OCI-LY7 (cell line): ENCODE data around the gene HSD17B13. TPM values are rescaled to one million over a fixed set of nuclear protein-coding genes. Genes with fewer than 3 reads are reported as not detected.
"Not testable (repeated sequence)": the region's sequence is repeated elsewhere in the genome, so short reads cannot be mapped to it uniquely, and the experiment has no call there.

Experiments
- BruUV-seq: library from RNA; stranded (reverse); fragments of 400-500 nt; replicated peaks from 2 replicates; lab custom pipeline; 2021; lab: Mats Ljungman, UMichigan
- CTCF ChIA-PET: fragments of 300-600 bp; sonication (Branson Sonifier 250); formaldehyde crosslinking; loops from one replicate; lab custom pipeline; 2022; ENCODE audit warnings: antibody characterized with exemption; ENCODE audit not compliant: unreplicated experiment; lab: Charles Lee
- POLR2A ChIA-PET: fragments of 300-600 bp; sonication (Branson Sonifier 250); formaldehyde crosslinking; loops from one replicate; lab custom pipeline; 2022; ENCODE audit warnings: antibody characterized with exemption; lab: Charles Lee
- DNase-seq: peaks from one replicate; pipeline ENCODE4 v3.0.0-alpha.2; 2015; ENCODE audit warnings: low spot score
- H2AFZ ChIP-seq: fragments of 200-600 bp; sonication (generic), shearing (Covaris generic); 2 replicates; pipeline ENCODE4 v1.6.1; 2014; ENCODE audit warnings: mild to moderate bottlenecking, antibody characterized with exemption, low read length, moderate library complexity
- H3K27ac ChIP-seq: fragments of 200-600 bp; sonication (generic); 2 replicates; pipeline ENCODE4 v1.5.1; 2014; ENCODE audit warnings: mixed run types, low read depth, mild to moderate bottlenecking, moderate library complexity, low read length, inconsistent platforms; ENCODE audit not compliant: poor library complexity, severe bottlenecking
- H3K36me3 ChIP-seq: fragments of 200-600 bp; sonication (generic); 2 replicates; pipeline ENCODE4 v1.6.1; 2014; ENCODE audit warnings: mild to moderate bottlenecking, antibody characterized with exemption, low read length, moderate library complexity, mixed read lengths; ENCODE audit not compliant: insufficient read depth
- H3K4me1 ChIP-seq: fragments of 200-600 bp; sonication (generic); 2 replicates; pipeline ENCODE4 v1.5.1; 2014; ENCODE audit warnings: mild to moderate bottlenecking, low read length; ENCODE audit not compliant: insufficient read depth, poor library complexity, severe bottlenecking
- H3K4me2 ChIP-seq: fragments of 200-600 bp; sonication (generic); 2 replicates; pipeline ENCODE4 v1.6.1; 2014; ENCODE audit warnings: mild to moderate bottlenecking, low read length
- H3K4me3 ChIP-seq: fragments of 200-600 bp; sonication (generic); 2 replicates; pipeline ENCODE4 v1.5.1; 2014; ENCODE audit warnings: mild to moderate bottlenecking, low read depth, low read length; ENCODE audit not compliant: poor library complexity, severe bottlenecking
- H3K79me2 ChIP-seq: fragments of 200-600 bp; sonication (generic); 2 replicates; pipeline ENCODE4 v1.6.1; 2016; ENCODE audit warnings: low read depth, mild to moderate bottlenecking, low read length, moderate library complexity, mixed read lengths; ENCODE audit not compliant: insufficient read depth
- H3K9me2 ChIP-seq: fragments of 200-600 bp; sonication (generic); 2 replicates; pipeline ENCODE4 v1.6.1; 2016; ENCODE audit warnings: mild to moderate bottlenecking, low read length, mixed read lengths; ENCODE audit not compliant: insufficient read depth
- H3K9me3 ChIP-seq: fragments of 200-600 bp; sonication (generic); 2 replicates; pipeline ENCODE4 v1.6.1; 2014; ENCODE audit warnings: mild to moderate bottlenecking, mixed run types, low read length, mixed read lengths
- H4K20me1 ChIP-seq: fragments of 200-600 bp; sonication (generic); 2 replicates; pipeline ENCODE4 v1.6.1; 2014; ENCODE audit warnings: mild to moderate bottlenecking, antibody characterized with exemption, low read length, moderate library complexity, mixed read lengths; ENCODE audit not compliant: insufficient read depth
- EZH2phosphoT487 ChIP-seq: fragments of 200-600 bp; sonication (generic); IDR thresholded peaks from 2 replicates; pipeline ENCODE4 v1.6.1; 2018; ENCODE audit warnings: low read depth, borderline replicate concordance, mild to moderate bottlenecking, mixed run types, antibody characterized with exemption, low read length, moderate library complexity, mixed read lengths
- intact Hi-C: fragments of 100-400 bp; cut with micrococcal nuclease; formaldehyde crosslinking; loops from one replicate; pipeline ENCODE4 v1.10.0; 2022; ENCODE audit not compliant: unreplicated experiment
- total RNA-seq, 2 experiments: library from RNA; depleted of rRNA in 1 of 2; stranded (reverse); fragments of >200 nt in 1 of 2; shearing (Covaris generic) in 1 of 2; gene quantifications; 2 replicates each; pipeline ENCODE4 v1.2.3, GENCODE V29; 2014 to 2022
- TF ChIP-seq, protein P1 (sequence below): fragments of 200-600 bp; sonication (generic); conservative IDR thresholded peaks from 2 replicates; pipeline ENCODE4 v1.5.1; 2014; ENCODE audit warnings: mild to moderate bottlenecking, antibody characterized with exemption, low read length, moderate library complexity, mixed read lengths

Gene HSD17B13
- total RNA-seq, 2 experiments from 2014 or later = not detected

DNA sequence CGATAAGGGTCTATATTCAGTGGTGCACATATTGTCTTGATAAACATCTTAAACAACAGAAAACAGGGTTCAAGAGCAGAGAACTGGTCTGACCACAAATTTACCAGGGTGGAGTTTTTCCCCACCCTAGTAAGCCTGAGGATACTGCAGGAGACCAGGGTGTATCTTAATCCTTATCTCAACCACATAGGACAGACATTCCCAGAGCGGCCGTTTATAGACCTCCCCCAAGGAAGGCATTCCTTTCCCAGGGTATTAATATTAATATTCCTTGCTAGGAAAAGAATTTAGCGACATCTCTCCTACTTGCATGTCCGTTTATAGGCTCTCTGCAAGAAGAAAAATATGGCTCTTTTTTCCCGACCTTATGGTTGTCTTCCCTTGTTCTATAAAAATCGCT is 28.8 kb downstream of the HSD17B13 start:
- H3K9me3 ChIP-seq, H3K4me3 ChIP-seq, H4K20me1 ChIP-seq, H3K4me1 ChIP-seq, H3K27ac ChIP-seq, BruUV-seq, DNase-seq, H3K9me2 ChIP-seq, POLR2A ChIA-PET, CTCF ChIA-PET, H3K36me3 ChIP-seq, intact Hi-C loops, H2AFZ ChIP-seq, H3K79me2 ChIP-seq, H3K4me2 ChIP-seq: not testable (repeated sequence)

DNA sequence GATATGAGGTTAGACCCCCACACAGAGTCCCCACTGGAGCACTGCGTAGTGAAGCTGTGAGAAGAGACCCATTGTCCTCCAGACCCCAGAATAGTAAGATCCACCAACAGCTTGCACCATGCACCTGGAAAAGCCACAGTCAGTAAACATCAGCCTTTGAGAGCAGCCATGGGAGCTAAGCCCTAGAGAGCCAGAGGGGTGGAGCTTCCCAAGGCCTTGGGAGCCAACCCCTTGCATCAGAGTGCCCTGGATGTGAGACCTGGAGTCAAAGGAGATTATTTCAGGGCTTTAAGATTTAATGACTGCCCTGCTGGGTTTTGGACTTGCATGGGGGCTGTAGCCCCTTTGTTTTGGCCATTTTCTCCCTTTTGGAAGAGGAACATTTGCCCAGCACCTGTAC is 35.7 kb downstream of the HSD17B13 start:
- TF ChIP-seq EZH2phosphoT487 = no peak
- TF ChIP-seq, protein P1, sequence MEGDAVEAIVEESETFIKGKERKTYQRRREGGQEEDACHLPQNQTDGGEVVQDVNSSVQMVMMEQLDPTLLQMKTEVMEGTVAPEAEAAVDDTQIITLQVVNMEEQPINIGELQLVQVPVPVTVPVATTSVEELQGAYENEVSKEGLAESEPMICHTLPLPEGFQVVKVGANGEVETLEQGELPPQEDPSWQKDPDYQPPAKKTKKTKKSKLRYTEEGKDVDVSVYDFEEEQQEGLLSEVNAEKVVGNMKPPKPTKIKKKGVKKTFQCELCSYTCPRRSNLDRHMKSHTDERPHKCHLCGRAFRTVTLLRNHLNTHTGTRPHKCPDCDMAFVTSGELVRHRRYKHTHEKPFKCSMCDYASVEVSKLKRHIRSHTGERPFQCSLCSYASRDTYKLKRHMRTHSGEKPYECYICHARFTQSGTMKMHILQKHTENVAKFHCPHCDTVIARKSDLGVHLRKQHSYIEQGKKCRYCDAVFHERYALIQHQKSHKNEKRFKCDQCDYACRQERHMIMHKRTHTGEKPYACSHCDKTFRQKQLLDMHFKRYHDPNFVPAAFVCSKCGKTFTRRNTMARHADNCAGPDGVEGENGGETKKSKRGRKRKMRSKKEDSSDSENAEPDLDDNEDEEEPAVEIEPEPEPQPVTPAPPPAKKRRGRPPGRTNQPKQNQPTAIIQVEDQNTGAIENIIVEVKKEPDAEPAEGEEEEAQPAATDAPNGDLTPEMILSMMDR = no peak
- ChIA-PET CTCF (no interaction called here), POLR2A (no interaction called here)
- DNase-seq = no peak
- no peaks in the 10 kb centered on the region for H3K9me2 ChIP-seq
- intact Hi-C loops = no loop called here
- BruUV-seq = no TSS peak
- no peaks in the 10 kb centered on the region for H4K20me1 ChIP-seq
- no peak overlapping the region for H3K4me2 ChIP-seq
- H3K4me3 ChIP-seq = no peak overlapping the region
- H3K79me2 ChIP-seq = no peaks in the 10 kb centered on the region
- H3K27ac ChIP-seq = no peak overlapping the region
- no peaks in the 10 kb centered on the region for H3K36me3 ChIP-seq
- H3K9me3 ChIP-seq = no peaks in the 10 kb centered on the region
- H2AFZ ChIP-seq = no peak overlapping the region
- no peaks in the 10 kb centered on the region for H3K4me1 ChIP-seq

DNA sequence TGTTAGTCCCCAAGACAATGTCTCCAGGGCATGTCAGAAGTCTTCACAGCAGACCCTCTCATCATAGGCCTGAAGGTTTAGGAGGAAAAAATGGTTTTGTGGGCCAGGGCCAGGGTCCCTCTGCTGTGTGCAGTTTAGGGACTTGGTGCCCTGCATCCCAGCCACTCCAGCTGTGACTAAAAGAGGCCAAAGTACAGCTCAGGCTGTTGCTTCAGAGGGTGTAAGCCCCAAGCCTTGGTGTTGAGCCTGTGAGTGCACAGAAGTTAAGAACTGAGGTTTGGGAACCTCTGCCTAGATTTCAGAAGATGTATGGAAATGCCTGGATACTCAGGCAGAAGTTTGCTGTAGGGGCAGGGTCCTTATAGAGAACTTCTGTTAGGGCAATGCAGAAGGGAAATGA is 38.4 kb downstream of the HSD17B13 start:
- H4K20me1 ChIP-seq, DNase-seq, H3K4me1 ChIP-seq, H3K4me2 ChIP-seq, H3K9me2 ChIP-seq, BruUV-seq, CTCF ChIA-PET, H3K27ac ChIP-seq, H2AFZ ChIP-seq, H3K4me3 ChIP-seq, H3K36me3 ChIP-seq, H3K9me3 ChIP-seq, H3K79me2 ChIP-seq, intact Hi-C loops: not testable (repeated sequence)
- POLR2A ChIA-PET = interaction anchor here (0.6 kb wide), 1 partner anchor 203 kb away, joined by 4 read pairs; no protein-coding TSS in a partner anchor

GRCh38 chr4:87283151-87283550 is 39.5 kb downstream of the HSD17B13 start:
- H3K4me3 ChIP-seq = no peak overlapping the region

More at GRCh38 chr4:87283151-87283550, 39.5 kb downstream of the HSD17B13 start:
- no peaks in the 10 kb centered on the region for H3K36me3 ChIP-seq
- H3K9me3 ChIP-seq = no peaks in the 10 kb centered on the region
- H3K4me1 ChIP-seq = no peaks in the 10 kb centered on the region
- no peak overlapping the region for H3K27ac ChIP-seq
- no peak overlapping the region for H2AFZ ChIP-seq
- no peak for DNase-seq
- no peaks in the 10 kb centered on the region for H3K79me2 ChIP-seq
- H4K20me1 ChIP-seq = no peaks in the 10 kb centered on the region
- POLR2A ChIA-PET = no interaction called here
- intact Hi-C loops = no loop called here
- TF ChIP-seq EZH2phosphoT487 = no peak
- TF ChIP-seq, protein P1 = no peak
- CTCF ChIA-PET = no interaction called here
- no TSS peak for BruUV-seq
- H3K4me2 ChIP-seq = no peak overlapping the region
- no peaks in the 10 kb centered on the region for H3K9me2 ChIP-seq
